Measurements from ENCODE around the gene PTGES. TPM values are rescaled to one million over a fixed set of nuclear protein-coding genes. Genes with fewer than 3 reads are reported as not detected.

The PTGES gene
- total and polyA plus RNA-seq, 9 of the 15 experiments (the other 6 are each of a cell fraction or from before 2014, with no cell fraction given), result 0.13 TPM; not detected in 8

DNA sequence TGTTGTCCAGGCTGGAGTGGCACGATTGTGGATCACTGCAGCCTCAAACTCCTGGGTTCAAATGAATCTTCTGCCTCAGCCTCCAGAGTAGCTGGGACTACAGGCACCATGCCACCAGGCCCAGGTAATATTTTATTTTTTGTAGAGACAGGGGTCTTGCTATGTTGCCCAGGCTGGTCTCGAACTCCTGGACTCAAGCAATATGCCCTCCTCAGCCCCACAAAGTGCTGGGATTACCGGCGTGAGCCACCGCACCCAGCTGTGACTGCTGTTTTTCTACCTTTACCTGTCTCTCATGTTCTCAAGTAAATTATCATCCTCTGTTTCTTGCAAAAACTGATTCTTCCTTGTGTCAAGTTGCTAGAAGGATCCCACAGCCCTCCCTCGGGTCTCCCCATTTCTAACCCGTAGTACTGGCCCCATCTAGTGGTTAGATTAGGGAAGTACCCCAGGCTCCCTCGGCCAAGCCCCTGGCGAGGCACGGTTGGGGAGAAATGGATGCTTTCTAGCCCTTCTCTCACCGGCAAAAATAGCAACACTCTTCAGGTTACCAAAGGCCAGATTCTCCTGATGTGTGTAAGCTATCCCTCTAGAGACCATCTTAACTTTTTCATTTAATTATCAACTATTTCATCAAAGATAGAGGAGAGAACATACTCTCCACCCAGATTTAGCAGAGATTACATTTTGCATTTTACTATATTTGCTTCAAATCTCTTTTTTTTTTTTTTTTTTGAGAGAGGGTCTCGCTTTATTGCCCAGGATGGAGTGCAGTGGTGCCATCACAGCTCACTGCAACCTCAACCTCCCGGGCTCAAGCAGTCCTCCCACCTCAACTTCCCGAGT lies 30.9 kb upstream of the PTGES start (continued):
- TF ChIP-seq HDAC1 (IDR thresholded peaks at IDR 0.05) (no peak), MED1 (CRISPR knock-in tag; IDR thresholded peaks at IDR 0.05; ENCODE audit: borderline replicate concordance) (no peak), CHD1 (IDR thresholded peaks at IDR 0.05; ENCODE audit: low read length) (no peak), TRIM24 (IDR thresholded peaks at IDR 0.05) (no peak), MXI1 (IDR thresholded peaks at IDR 0.05; ENCODE audit: low read depth, low read length) (no peak), ERF (CRISPR knock-in tag; IDR thresholded peaks at IDR 0.05) (no peak), ZKSCAN1 (IDR thresholded peaks at IDR 0.05; ENCODE audit: low read depth, low read length) (no peak), GTF2A2 (tag; IDR thresholded peaks at IDR 0.05) (no peak), TAF1 (IDR thresholded peaks at IDR 0.05; ENCODE audit: control insufficient read depth, extremely low read depth, insufficient read depth, low read length, severe bottlenecking) (no peak), PML (IDR thresholded peaks at IDR 0.05; ENCODE audit: low read length) (no peak), MCM3 (IDR thresholded peaks at IDR 0.05) (no peak), NR4A1 (CRISPR knock-in tag; IDR thresholded peaks at IDR 0.05) (no peak), NR4A1 (tag; IDR thresholded peaks at IDR 0.05) (no peak), CTBP1 (IDR thresholded peaks at IDR 0.05; ENCODE audit: borderline replicate concordance) (peak; percentile 31; the same call in 1 of the 2 replicates), ZBTB7A (IDR thresholded peaks at IDR 0.05; ENCODE audit: borderline replicate concordance, control insufficient read depth, low read depth, low read length) (0 out of 2 replicates have a peak, but pooled peaks have one; percentile 39), COPS2 (conservative IDR thresholded peaks at IDR 0.05) (no peak)
- TF ChIP-seq, protein P1, sequence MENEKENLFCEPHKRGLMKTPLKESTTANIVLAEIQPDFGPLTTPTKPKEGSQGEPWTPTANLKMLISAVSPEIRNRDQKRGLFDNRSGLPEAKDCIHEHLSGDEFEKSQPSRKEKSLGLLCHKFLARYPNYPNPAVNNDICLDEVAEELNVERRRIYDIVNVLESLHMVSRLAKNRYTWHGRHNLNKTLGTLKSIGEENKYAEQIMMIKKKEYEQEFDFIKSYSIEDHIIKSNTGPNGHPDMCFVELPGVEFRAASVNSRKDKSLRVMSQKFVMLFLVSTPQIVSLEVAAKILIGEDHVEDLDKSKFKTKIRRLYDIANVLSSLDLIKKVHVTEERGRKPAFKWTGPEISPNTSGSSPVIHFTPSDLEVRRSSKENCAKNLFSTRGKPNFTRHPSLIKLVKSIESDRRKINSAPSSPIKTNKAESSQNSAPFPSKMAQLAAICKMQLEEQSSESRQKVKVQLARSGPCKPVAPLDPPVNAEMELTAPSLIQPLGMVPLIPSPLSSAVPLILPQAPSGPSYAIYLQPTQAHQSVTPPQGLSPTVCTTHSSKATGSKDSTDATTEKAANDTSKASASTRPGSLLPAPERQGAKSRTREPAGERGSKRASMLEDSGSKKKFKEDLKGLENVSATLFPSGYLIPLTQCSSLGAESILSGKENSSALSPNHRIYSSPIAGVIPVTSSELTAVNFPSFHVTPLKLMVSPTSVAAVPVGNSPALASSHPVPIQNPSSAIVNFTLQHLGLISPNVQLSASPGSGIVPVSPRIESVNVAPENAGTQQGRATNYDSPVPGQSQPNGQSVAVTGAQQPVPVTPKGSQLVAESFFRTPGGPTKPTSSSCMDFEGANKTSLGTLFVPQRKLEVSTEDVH (IDR thresholded peaks at IDR 0.05; ENCODE audit: low read depth, partially characterized antibody), result no peak
- TF ChIP-seq, protein P2, sequence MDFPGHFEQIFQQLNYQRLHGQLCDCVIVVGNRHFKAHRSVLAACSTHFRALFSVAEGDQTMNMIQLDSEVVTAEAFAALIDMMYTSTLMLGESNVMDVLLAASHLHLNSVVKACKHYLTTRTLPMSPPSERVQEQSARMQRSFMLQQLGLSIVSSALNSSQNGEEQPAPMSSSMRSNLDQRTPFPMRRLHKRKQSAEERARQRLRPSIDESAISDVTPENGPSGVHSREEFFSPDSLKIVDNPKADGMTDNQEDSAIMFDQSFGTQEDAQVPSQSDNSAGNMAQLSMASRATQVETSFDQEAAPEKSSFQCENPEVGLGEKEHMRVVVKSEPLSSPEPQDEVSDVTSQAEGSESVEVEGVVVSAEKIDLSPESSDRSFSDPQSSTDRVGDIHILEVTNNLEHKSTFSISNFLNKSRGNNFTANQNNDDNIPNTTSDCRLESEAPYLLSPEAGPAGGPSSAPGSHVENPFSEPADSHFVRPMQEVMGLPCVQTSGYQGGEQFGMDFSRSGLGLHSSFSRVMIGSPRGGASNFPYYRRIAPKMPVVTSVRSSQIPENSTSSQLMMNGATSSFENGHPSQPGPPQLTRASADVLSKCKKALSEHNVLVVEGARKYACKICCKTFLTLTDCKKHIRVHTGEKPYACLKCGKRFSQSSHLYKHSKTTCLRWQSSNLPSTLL (IDR thresholded peaks at IDR 0.05), result no peak
- TF ChIP-seq, protein P3, sequence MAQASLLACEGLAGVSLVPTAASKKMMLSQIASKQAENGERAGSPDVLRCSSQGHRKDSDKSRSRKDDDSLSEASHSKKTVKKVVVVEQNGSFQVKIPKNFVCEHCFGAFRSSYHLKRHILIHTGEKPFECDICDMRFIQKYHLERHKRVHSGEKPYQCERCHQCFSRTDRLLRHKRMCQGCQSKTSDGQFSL (CRISPR knock-in tag; IDR thresholded peaks at IDR 0.05), result no peak
- TF ChIP-seq, protein P3 (tag; IDR thresholded peaks at IDR 0.05), result no peak
- TF ChIP-seq, protein P4, sequence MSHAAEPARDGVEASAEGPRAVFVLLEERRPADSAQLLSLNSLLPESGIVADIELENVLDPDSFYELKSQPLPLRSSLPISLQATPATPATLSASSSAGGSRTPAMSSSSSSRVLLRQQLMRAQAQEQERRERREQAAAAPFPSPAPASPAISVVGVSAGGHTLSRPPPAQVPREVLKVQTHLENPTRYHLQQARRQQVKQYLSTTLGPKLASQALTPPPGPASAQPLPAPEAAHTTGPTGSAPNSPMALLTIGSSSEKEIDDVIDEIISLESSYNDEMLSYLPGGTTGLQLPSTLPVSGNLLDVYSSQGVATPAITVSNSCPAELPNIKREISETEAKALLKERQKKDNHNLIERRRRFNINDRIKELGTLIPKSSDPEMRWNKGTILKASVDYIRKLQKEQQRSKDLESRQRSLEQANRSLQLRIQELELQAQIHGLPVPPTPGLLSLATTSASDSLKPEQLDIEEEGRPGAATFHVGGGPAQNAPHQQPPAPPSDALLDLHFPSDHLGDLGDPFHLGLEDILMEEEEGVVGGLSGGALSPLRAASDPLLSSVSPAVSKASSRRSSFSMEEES (CRISPR knock-in tag; IDR thresholded peaks at IDR 0.05), result no peak
- TF ChIP-seq, protein P5, sequence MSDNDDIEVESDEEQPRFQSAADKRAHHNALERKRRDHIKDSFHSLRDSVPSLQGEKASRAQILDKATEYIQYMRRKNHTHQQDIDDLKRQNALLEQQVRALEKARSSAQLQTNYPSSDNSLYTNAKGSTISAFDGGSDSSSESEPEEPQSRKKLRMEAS (CRISPR knock-in tag; IDR thresholded peaks at IDR 0.05), result no peak
